HepG2 (cell line): Measurements from ENCODE around the gene CAVIN1. TPM values are rescaled to one million over a fixed set of nuclear protein-coding genes. Genes with fewer than 3 reads are reported as not detected.

ENCODE experiments used
- ATAC-seq: fragments of 200-7000 bp; cut with Tn5 transposase; 3 replicates; pipeline ENCODE4 v1.9.1; 2020; ENCODE audit warnings: mild to moderate bottlenecking, moderate library complexity
- BruUV-seq: library from RNA; stranded (reverse); fragments of 400-500 nt; replicated peaks from 2 replicates; lab custom pipeline; 2021; lab: Mats Ljungman, UMichigan
- CTCF ChIA-PET: fragments of 300-600 bp; formaldehyde crosslinking; extraction: SDS; loops from one replicate; lab custom pipeline; 2021; ENCODE audit warnings: low total read pairs, inconsistent platforms, low intra/inter-chr PET ratio; lab: Yijun Ruan, JAX
- POLR2A ChIA-PET: fragments of 350-600 bp; sonication (Branson Sonifier 250); formaldehyde crosslinking; loops from one replicate; lab custom pipeline; 2020; ENCODE audit warnings: antibody characterized with exemption, inconsistent platforms; lab: Yijun Ruan, JAX
- DNase-seq: peaks from one replicate; pipeline ENCODE4 v3.0.0-alpha.2; 2015; ENCODE audit warnings: low spot score
- FAIRE-seq: peaks from 3 replicates; lab custom pipeline; 2011; peaks lifted over from hg19 to GRCh38; lab: Jason Lieb, UNC
- H2AFZ ChIP-seq: one replicate; pipeline ENCODE4 v1.6.1; 2011; ENCODE audit warnings: low read length, inconsistent platforms
- H3K27ac ChIP-seq: fragments of 300-600 bp; 3 replicates; pipeline ENCODE4 v1.8.0; 2011; ENCODE audit warnings: mixed run types, mild to moderate bottlenecking, mixed read lengths, low read length, inconsistent platforms; ENCODE audit not compliant: insufficient read depth; ENCODE audit errors: extremely low read length
- H3K27me3 ChIP-seq, 2 experiments: fragments of 200-600 bp in 1 of 2; 2 replicates in 1 of 2; 3 replicates in 1 of 2; pipeline versions ENCODE4 v1.6.0 to v1.8.0; 2011; ENCODE audit warnings: low read length in 2 of 2, mild to moderate bottlenecking in 2 of 2, moderate library complexity in 2 of 2, inconsistent platforms in 1 of 2; ENCODE audit not compliant: insufficient read depth in 2 of 2, control insufficient read depth in 1 of 2
- H3K36me3 ChIP-seq, 2 experiments: fragments of 200-600 bp in 1 of 2; replicated peaks in 1 of 2; 2 replicates in 1 of 2; 3 replicates in 1 of 2; pipeline versions ENCODE4 v1.5.1 to v1.8.0; 2011; ENCODE audit warnings: low read length in 2 of 2, inconsistent platforms in 1 of 2; ENCODE audit not compliant: insufficient read depth in 2 of 2, control insufficient read depth in 1 of 2
- H3K4me1 ChIP-seq: 2 replicates; pipeline ENCODE4 v1.5.1; 2012; ENCODE audit warnings: low read length, inconsistent platforms; ENCODE audit not compliant: insufficient read depth
- H3K4me2 ChIP-seq: 2 replicates; pipeline ENCODE4 v1.6.0; 2011; ENCODE audit warnings: low read depth, low read length, inconsistent platforms
- H3K4me3 ChIP-seq, 3 experiments: fragments of 200-600 bp in 1 of 3; sonication (generic), shearing (Covaris generic) in 1 of 3; replicated peaks in 1 of 3; 2 replicates each; pipeline ENCODE4 v1.5.1; 2011 to 2016; ENCODE audit warnings: low read length in 3 of 3, inconsistent platforms in 2 of 3, low read depth in 2 of 3, mild to moderate bottlenecking in 2 of 3, control low read depth in 1 of 3, mixed read lengths in 1 of 3; ENCODE audit not compliant: insufficient read depth in 1 of 3
- H3K79me2 ChIP-seq: one replicate; pipeline ENCODE4 v1.6.1; 2011; ENCODE audit warnings: low read length, inconsistent platforms; ENCODE audit not compliant: insufficient read depth
- H3K9ac ChIP-seq: 2 replicates; pipeline ENCODE4 v1.6.0; 2011; ENCODE audit warnings: mild to moderate bottlenecking, low read depth, low read length, inconsistent platforms; ENCODE audit not compliant: insufficient read depth
- H3K9me3 ChIP-seq: 2 replicates; pipeline ENCODE4 v1.5.1; 2012; ENCODE audit warnings: mild to moderate bottlenecking, low read length
- H4K20me1 ChIP-seq: 2 replicates; pipeline ENCODE4 v1.6.0; 2011; ENCODE audit warnings: inconsistent platforms, mild to moderate bottlenecking, low read length, moderate library complexity; ENCODE audit not compliant: insufficient read depth
- ATF4 ChIP-seq, 2 experiments: fragments of 450-650 bp in 1 of 2; sonication (generic) in 1 of 2; formaldehyde crosslinking; IDR thresholded peaks; 2 replicates each; pipeline versions ENCODE4 v1.5.0 to v1.8.0; 2020 to 2022; ENCODE audit warnings: mild to moderate bottlenecking in 1 of 2, missing genetic modification reagents in 1 of 2
- ATM ChIP-seq: fragments of 450-650 bp; IDR thresholded peaks from 2 replicates; pipeline ENCODE4 v1.7.1; 2017; ENCODE audit warnings: mild to moderate bottlenecking, borderline replicate concordance
- CBX5 ChIP-seq: sonication (generic); formaldehyde crosslinking; IDR thresholded peaks from 2 replicates; pipeline ENCODE4 v1.4.0; 2020; ENCODE audit warnings: missing genetic modification reagents, borderline replicate concordance
- CCAR2 ChIP-seq: fragments of 200-400 bp; formaldehyde crosslinking; optimal IDR thresholded peaks from 2 replicates; pipeline ENCODE3; 2018; ENCODE audit warnings: low read depth, mild to moderate bottlenecking, low read length, moderate library complexity
- EZH2 ChIP-seq: conservative IDR thresholded peaks from 2 replicates; pipeline ENCODE4 v1.6.1; 2012; ENCODE audit warnings: mild to moderate bottlenecking, low read depth, low read length, moderate library complexity
- FOSL2 ChIP-seq: sonication (generic); formaldehyde crosslinking; IDR thresholded peaks from 2 replicates; pipeline ENCODE4 v1.4.0; 2020; ENCODE audit warnings: missing genetic modification reagents
- FOXP4 ChIP-seq: sonication (generic); formaldehyde crosslinking; IDR thresholded peaks from 2 replicates; pipeline ENCODE4 v1.4.0; 2020; ENCODE audit warnings: missing genetic modification reagents
- HCFC1 ChIP-seq: fragments of 150-350 bp; IDR thresholded peaks from 2 replicates; pipeline ENCODE4 v1.6.1; 2014; ENCODE audit warnings: low read depth, low read length
- IRF2 ChIP-seq: IDR thresholded peaks from 2 replicates; pipeline ENCODE4 v1.6.1; 2018; ENCODE audit warnings: missing genetic modification reagents, missing compliant biosample characterization
- MAFK ChIP-seq, 2 experiments: IDR thresholded peaks in 1 of 2; conservative IDR thresholded peaks in 1 of 2; 2 replicates each; pipeline ENCODE4 v1.6.1; 2011; ENCODE audit warnings: improper control_type of control experiment in 2 of 2, low read length in 2 of 2
- NCOA2 ChIP-seq: sonication (generic); formaldehyde crosslinking; IDR thresholded peaks from 2 replicates; pipeline ENCODE4 v1.8.0; 2022; ENCODE audit warnings: inconsistent platforms
- NFE2 ChIP-seq: sonication (generic); formaldehyde crosslinking; IDR thresholded peaks from 2 replicates; pipeline ENCODE4 v1.4.0; 2020; ENCODE audit warnings: missing genetic modification reagents
- RNF2 ChIP-seq: fragments of 450-650 bp; conservative IDR thresholded peaks from 2 replicates; pipeline ENCODE4 v1.6.1; 2016; ENCODE audit warnings: low read depth
- SMYD3 ChIP-seq: sonication (generic); formaldehyde crosslinking; IDR thresholded peaks from 2 replicates; pipeline ENCODE4 v1.8.1; 2023; ENCODE audit warnings: mild to moderate bottlenecking, missing genetic modification reagents
- SOX13 ChIP-seq, 3 experiments: fragments of 450-650 bp in 1 of 3; sonication (generic) in 1 of 3; formaldehyde crosslinking in 1 of 3; IDR thresholded peaks in 2 of 3; conservative IDR thresholded peaks in 1 of 3; 2 replicates each; pipeline versions ENCODE4 v1.5.0 to v1.6.1; 2016 to 2020; ENCODE audit warnings: antibody characterized with exemption in 1 of 3, mild to moderate bottlenecking in 1 of 3, missing compliant biosample characterization in 1 of 3, missing genetic modification reagents in 1 of 3, moderate library complexity in 1 of 3
- TBX2 ChIP-seq: sonication (generic); formaldehyde crosslinking; IDR thresholded peaks from 2 replicates; pipeline ENCODE4 v1.5.0; 2020; ENCODE audit warnings: missing genetic modification reagents, mild to moderate bottlenecking, borderline replicate concordance
- ZFY ChIP-seq: sonication (generic); formaldehyde crosslinking; IDR thresholded peaks from 2 replicates; pipeline ENCODE4 v1.4.0; 2020; ENCODE audit warnings: missing genetic modification reagents
- ZMAT5 ChIP-seq: sonication (generic); formaldehyde crosslinking; IDR thresholded peaks from 2 replicates; pipeline ENCODE4 v1.5.0; 2020; ENCODE audit warnings: mild to moderate bottlenecking, low read depth, missing genetic modification reagents, borderline replicate concordance
- WGBS: methylation state at CpG from one replicate; pipeline ENCODE4 v1.1.6; 2017; ENCODE audit warnings: low lambda C conversion rate; 5-methylcytosine and 5-hydroxymethylcytosine counted together
- in situ Hi-C: cut with HindIII; loops from 2 replicates; pipeline ENCODE4 v1.10.0; 2017; ENCODE audit warnings: low pct_unique_long_range_greater_than_20kb; ENCODE audit not compliant: extremely low pct_ligation_motif_present
- intact Hi-C: fragments of 100-400 bp; cut with micrococcal nuclease; formaldehyde crosslinking; loops from one replicate; pipeline ENCODE4 v1.10.0; 2022; ENCODE audit not compliant: unreplicated experiment
- polyA plus RNA-seq, 8 experiments: library from polyadenylated mRNA; depleted of rRNA in 3 of 8; stranded (reverse) in 7 of 8; unstranded in 1 of 8; fragments of >200 nt; fragmentation: Illumina TruSeq in 4 of 8; extraction: Trizol in 4 of 8; gene quantifications; 2 replicates each; pipeline versions ENCODE4 v1.2.1 to v1.2.3, GENCODE V29; 2011 to 2016; ENCODE audit warnings: low read depth in 4 of 8, missing spikeins in 1 of 8, mixed read lengths in 1 of 8; ENCODE audit not compliant: insufficient read depth in 1 of 8
- total RNA-seq, 5 experiments: library from RNA; depleted of rRNA; stranded (reverse); fragments of >200 nt; fragmentation: Illumina TruSeq; extraction: Trizol; gene quantifications; 2 replicates each; pipeline ENCODE4 v1.2.3, GENCODE V29; 2016; ENCODE audit warnings: low read depth in 1 of 5
- TF ChIP-seq, protein P1 (sequence below): sonication (generic); formaldehyde crosslinking; IDR thresholded peaks from 2 replicates; pipeline ENCODE4 v1.5.0; 2020; ENCODE audit warnings: missing genetic modification reagents

The CAVIN1 gene
- total and polyA plus RNA-seq, 2 of the 13 experiments (the other 11 are each of a cell fraction or from before 2014, with no cell fraction given) = 15.9 to 25.5 TPM

- H2AFZ ChIP-seq = no peak overlapping the region
- in situ Hi-C loops = loop anchor here (5.0 kb wide), 1 partner anchor 92 kb away; no protein-coding TSS in a partner anchor
- FAIRE-seq (no peak), ATAC-seq (no peak), DNase-seq (no peak)
- H3K79me2 ChIP-seq = peaks cover 10% of the 10 kb centered on the region
- H3K4me3 ChIP-seq = no peak overlapping the region
- no peaks in the 10 kb centered on the region for H3K9me3 ChIP-seq
- 58% methylated on average over 4 of the region's 4 CpGs for WGBS
- no peaks in the 10 kb centered on the region; a peak in 1 of 5 replicates for H3K27me3 ChIP-seq
- H3K4me2 ChIP-seq = no peak overlapping the region
- H3K27ac ChIP-seq = no peak overlapping the region
- no peak for TF ChIP-seq FOSL2 (CRISPR knock-in tag)
- no peak for TF ChIP-seq RNF2
- no peak for TF ChIP-seq FOXP4
- TF ChIP-seq ATM = no peak
- no peak for TF ChIP-seq HCFC1
- TF ChIP-seq EZH2 = no peak
- TF ChIP-seq MAFK (conservative IDR thresholded peaks at IDR 0.05 in 1 of 2, IDR thresholded peaks at IDR 0.05 in 1 of 2; ENCODE audit: low read length in 2 of 2) = no peak
- TF ChIP-seq, protein P1, sequence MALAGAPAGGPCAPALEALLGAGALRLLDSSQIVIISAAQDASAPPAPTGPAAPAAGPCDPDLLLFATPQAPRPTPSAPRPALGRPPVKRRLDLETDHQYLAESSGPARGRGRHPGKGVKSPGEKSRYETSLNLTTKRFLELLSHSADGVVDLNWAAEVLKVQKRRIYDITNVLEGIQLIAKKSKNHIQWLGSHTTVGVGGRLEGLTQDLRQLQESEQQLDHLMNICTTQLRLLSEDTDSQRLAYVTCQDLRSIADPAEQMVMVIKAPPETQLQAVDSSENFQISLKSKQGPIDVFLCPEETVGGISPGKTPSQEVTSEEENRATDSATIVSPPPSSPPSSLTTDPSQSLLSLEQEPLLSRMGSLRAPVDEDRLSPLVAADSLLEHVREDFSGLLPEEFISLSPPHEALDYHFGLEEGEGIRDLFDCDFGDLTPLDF (CRISPR knock-in tag) = no peak
- no peak for TF ChIP-seq IRF2
- no peak for TF ChIP-seq ZMAT5
- TF ChIP-seq NFE2 (CRISPR knock-in tag) = no peak
- no peak for TF ChIP-seq CBX5 (CRISPR knock-in tag)
- no peak for TF ChIP-seq SMYD3 (CRISPR knock-in tag)
- TF ChIP-seq NCOA2 (CRISPR knock-in tag) = no peak
- TF ChIP-seq TBX2 = no peak
- no peak for TF ChIP-seq CCAR2
- no peak for TF ChIP-seq ZFY
- TF ChIP-seq ATF4 (CRISPR knock-in tag; IDR thresholded peaks at IDR 0.05) = no peak
- no peak for TF ChIP-seq SOX13 (IDR thresholded peaks at IDR 0.05)
- no peak for TF ChIP-seq SOX13 (CRISPR knock-in tag; conservative IDR thresholded peaks at IDR 0.05 in 1 of 2, IDR thresholded peaks at IDR 0.05 in 1 of 2)
- no peaks in the 10 kb centered on the region for H4K20me1 ChIP-seq
- no TSS peak for BruUV-seq
- intact Hi-C loops = loop anchor here (10.0 kb wide), 1 partner anchor 60 kb away; no protein-coding TSS in a partner anchor
- ChIA-PET POLR2A (no interaction called here), CTCF (no interaction called here)
- no peaks in the 10 kb centered on the region for H3K36me3 ChIP-seq
- peaks cover 67% of the 10 kb centered on the region for H3K4me1 ChIP-seq
- H3K9ac ChIP-seq = no peak overlapping the region
Observed at GRCh38 chr17:42424991-42425610, 2.0 kb upstream of the CAVIN1 start.
